Activated naive CD4-positive, alpha-beta T cell treated with anti-CD3 and anti-CD28 coated beads, Interleukin-2, amount 50 U/mL, for 16 hours (primary cell): ENCODE results near the gene TFF1.
A peak's percentile ranks its signal among the peaks of the same experiment; 100 is the strongest.

Experiments used
- DNase-seq: peaks from one replicate; pipeline ENCODE4 v3.0.0-alpha.2; 2020

TFF1 gene

DNA sequence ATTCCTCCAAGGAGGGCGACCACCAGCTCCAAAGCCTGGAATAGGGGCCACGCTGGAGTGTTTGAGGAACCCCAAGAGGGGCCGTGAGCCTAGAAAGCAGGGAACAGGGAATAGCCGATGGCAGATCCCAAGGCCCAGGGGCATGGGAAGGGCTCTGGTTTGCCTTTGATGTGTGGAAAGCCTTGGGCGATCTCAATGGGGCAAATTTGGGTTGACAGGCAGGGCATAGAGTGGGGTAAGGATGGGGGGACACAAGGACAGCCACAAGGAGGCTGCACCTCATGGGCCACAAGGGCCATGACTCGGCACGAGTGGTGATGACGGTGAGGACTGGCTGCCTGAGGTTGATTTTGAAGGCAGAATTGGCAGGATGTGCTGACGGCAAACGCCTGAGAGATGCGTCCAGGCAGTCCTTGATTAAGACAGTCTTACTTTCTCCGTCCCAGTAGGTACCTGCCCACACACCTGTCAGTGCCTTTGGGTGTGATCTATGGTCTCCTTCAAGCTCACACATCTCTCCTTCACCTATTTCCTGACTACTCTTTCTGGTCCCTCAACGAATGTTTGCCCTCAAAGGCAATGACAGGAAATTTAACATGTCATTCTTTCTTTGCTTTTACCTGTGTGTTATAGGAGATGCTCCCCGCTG is 31.5 kb upstream of the TFF1 start:
- peak; percentile 17 for DNase-seq

DNA sequence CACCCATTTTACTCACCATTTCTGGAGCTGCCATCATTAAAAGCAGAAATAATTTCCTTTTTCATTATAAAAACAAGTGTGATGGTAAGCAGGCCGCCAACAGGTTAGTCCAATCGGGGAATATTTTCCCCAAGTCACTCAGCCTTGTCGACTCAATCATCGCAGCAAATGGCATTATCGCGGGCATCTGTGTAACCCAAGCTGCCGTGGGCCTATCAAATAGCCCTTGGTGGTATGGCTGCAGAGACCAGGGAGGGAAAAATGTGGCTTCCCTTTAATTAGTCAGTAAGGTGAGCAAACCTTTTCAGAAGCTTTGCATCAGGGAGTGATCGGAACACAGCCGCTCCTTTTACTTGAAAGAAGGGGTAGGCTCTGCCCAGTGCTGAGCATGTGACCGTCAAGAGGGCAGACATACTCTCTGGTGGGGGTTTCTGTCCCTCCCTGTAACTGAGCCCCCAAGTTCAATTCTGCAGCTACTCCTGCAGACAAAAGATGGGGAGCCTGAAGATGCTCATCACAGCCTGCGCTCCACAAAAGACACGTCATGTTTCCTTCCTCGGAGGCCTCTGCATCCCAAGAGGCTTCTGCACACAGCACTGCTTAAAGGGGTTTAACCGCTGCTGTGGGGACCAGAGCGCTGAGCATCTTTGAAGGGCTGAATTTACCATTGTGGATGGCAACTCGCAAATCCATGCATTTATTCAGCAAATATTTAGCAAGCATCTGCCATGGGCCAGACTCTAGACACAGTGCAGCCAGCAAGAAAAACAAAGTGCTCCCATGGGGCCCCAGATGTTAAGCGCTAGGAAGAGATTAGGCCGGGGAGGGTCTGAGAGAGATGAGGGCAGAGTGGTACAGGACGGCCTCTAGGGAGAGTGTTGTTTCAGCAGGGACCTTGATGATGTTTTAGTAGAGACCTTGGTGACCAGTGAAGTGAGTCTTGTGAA is 30.7 kb upstream of the TFF1 start:
- peak; percentile 3 for DNase-seq

GRCh38 chr21:42395905-42396651 is 29.7 kb upstream of the TFF1 start, which contains the start of gene TMPRSS3:
Gene TMPRSS3, minus strand, starts transcription at chr21:42396052. Its CDS starts 635 bp downstream, at chr21:42395417.
- no peak for DNase-seq

DNA sequence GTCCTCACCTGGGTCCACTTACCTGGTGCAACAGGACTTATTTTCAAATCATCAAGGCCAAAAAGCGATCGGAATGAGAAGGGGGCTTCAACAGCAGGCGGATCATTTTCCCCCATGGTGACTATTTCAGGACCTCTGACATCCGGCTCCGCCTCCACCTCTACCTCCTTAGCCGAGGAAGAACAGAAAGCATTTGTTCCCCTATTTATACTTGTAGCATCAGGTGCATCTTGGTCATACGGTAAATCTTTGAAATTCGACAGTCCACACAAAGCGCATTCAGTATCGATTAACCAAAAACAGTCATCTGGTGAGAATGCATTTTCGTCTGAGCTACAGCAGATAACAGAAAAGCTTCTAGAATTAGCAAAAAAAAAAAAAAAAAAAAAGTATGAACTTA is 29.0 kb upstream of the TFF1 start:
- no peak for DNase-seq

DNA sequence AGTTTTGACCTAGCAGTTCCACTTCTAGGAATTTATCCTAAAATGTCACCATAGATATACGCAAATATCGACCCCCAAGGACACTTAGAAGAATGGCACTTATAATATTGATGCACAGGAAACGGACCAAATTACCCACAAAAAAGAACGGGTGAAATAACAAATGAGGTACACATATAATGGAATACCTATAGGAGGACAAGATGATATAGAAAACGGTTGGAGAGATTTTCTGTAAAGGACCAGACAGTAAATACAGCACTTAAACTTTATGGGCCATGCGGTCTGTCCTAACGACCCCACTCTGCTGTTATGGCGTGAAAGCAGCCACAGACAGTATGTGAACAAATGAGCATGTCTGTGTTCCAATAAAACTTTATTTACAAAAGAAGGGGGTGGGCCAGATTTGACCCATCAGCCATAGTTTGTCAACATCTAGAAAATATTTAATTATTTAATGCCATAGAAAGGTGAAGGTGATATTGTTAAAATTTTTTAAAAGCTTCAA is 27.2 kb upstream of the TFF1 start:
- DNase-seq: no peak

DNA sequence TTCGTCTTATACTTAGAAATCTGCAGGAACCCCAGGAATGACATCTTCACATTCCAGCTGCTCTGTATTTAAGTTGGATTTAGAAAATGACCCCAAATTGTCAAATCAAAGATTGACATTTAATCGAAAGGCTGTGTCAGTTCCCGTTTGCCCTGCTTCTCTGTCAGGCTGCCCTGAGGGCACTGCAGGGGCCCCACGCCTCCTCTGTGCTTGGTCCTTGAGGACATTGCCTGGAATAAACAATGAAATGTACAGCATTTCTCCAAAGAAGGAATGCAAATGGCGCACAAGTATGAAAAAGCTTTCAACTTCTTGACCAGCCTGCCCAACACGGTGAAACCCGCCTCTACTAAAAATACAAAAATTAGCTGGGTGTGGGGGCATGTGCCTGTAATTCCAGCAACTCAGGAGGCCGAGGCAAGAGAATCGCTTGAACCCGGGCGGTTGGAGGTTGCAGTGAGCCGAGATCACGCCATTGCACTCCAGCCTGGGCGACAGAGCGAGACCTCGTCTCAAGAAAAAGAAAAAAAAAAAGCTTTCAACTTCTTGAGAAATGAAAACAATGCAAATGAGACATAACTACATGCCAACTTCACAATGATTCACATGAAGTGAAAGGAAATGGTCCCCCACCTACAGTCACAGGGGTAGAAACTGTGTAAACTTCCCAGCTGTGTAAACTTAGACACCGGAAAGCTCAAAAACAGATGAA is 26.6 kb upstream of the TFF1 start:
- DNase-seq: no peak

- DNase-seq: no peak
Observed at GRCh38 chr21:42391297-42391696, 25.0 kb upstream of the TFF1 start.

DNA sequence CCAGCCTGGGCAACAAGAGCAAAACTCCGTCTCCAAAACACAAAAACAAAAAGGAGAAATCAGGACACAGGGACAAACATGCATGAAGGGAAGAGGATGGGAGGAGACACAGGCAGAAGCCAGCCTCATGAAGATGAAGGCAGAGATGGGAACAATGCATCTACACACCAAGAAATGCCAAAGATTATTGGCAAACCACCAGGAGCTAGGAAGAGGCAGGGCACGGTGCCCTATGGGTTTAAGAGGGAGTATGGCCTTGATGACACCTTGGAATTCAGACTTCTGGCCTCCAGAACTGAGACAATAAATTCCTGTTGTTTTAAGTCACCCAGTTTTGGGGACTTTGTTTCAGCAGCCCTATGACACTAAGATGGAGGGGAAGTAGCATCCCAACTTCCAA is 24.4 kb upstream of the TFF1 start:
- no peak for DNase-seq

- no peak for DNase-seq
Observed at GRCh38 chr21:42390193-42390592, 23.9 kb upstream of the TFF1 start.

- DNase-seq: no peak
Observed at GRCh38 chr21:42389449-42389835, 23.1 kb upstream of the TFF1 start.

DNA sequence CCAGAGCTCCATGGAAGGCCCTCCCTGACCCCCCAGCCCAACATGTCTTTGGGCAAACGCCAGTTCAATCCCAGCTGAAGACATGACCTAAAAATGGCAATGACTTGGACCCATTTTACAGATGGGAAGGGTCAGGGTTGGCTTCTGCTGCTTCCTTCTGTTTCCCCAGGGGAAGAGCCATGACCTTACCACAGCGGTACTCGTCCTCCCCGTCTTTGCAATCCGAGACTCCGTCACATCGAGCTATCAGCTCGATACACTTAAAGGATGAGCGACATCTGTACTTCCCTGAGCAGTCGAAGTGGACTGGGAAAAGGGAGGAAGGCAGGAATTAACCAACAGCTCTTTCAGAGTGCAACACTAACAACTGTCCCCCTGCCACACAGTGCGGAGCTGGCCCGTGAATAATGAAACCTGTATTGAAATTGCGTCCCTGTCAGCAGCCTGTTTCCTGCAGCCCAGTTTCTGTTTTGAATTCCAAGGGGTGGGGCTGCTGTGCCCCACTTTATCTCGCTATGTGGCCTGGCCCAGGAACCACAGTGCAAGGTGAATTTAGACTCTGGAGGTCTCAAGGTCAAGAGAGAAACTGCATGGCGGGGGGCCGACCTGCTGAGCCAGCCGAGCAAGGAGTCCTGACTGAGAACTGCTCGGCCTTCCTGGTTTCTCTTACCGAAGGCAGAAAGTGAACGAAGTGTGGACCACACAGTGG is 22.6 kb upstream of the TFF1 start:
- no peak for DNase-seq

DNA sequence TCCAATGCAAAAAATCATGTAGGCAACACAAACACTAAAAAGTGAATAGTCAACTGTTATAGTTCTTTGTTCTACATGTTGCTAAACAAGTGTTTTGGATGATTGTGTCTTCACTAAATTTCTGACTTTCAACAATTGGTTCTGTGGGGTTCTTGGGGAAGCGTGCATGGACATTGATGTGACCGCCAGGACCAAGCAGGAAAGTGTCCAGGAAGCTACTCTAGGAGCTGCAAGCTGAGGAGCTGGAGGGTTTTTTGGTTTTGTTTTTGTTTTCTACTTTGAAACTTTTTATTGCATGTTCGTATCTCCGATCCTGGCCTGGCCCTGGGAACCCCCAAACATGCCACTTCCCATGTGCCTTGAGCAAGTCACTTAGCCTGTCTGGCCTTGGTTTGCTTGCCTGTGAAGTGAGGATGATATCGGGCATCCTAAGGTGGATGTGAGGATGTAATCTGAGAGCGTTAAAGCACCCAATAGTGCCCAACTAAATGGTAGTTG is 21.6 kb upstream of the TFF1 start:
- DNase-seq: no peak

DNA sequence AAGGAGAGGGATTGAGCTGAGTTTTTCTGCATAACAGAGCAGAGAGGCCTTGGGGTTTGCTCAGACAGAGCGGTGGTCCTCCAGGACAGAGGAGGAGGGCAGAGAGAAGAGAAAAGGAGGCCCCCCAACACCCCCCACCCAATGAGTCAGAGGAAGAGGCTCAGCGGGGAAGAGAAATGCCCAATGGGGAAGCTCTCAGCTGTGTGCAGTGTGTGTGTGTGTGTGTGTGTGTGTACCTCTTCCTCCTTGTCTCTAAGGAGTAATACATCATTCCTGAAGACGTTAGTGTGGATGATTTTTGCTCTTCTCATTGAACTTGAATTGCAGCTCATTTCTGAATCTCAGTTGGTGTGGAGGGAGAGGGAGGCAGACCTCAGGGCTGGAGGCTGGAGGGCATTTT is 20.8 kb upstream of the TFF1 start:
- no peak for DNase-seq

DNA sequence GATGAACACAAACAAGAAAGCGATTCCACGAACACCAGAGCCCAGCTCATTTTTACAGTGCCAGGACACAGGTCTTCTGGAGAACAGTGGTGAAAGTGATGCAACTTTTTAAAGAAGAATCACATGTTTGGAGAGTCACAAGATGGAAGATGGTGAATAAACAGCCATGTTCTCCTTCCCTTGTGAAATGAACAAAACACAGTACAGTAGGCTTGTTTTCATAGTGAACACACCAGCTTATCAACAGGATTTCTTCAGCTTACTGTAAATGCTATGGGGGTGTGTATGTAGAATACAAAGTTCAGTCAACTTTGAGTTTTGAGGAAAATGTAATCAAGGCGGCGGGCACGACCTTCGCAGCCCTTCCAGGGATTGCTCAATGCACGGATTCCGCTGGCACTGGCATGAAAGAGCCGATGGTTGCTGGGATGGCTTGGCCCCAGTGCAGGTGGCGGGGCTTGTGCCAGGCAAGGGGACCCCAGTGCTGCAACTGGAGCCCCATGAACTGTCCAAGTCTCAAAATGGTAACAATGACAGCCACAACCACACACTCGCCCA is 19.8 kb upstream of the TFF1 start:
- no peak for DNase-seq

DNA sequence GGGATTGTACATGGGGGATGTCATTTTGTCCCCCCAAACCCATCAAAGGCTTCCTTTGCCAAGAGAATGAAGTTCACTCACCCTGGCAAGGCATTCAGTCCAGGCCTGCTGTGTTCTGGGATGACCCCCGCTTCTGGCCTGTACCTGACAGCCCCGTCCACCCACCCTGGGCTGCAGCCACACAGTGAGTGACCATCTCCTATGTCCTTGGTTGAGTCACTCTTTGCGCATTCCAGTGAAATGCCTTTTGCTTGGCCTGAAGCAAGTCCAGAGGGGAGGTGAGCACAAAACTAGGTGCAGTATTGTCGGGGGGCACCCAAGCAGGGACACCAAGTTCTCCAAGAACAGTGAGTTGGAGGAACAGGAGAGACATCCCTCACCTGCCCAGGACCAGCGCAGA is 19.3 kb upstream of the TFF1 start:
- no peak for DNase-seq

DNA sequence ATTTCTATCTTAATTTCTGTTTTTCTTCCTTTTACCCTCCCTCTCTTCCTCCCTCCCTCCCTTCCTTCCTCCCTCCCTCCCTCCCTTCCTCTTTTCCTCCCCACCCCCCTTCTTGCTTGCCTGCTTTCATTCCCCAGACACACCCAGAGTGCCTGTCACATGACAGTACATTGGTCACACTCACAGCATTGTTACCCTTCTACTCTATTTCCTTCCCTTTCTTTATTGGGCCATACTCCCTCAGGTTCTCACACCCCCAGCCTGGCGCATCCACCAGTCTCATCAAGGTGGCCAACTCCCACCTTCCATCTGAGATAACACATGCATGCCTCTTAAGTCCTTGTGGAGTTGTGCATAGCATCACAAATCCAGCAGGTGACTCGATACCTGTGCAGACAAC is 18.7 kb upstream of the TFF1 start:
- no peak for DNase-seq

- DNase-seq: no peak
Observed at GRCh38 chr21:42384156-42384945, 18.0 kb upstream of the TFF1 start.

- DNase-seq: no peak
Observed at GRCh38 chr21:42383331-42383730, 17.0 kb upstream of the TFF1 start.

DNA sequence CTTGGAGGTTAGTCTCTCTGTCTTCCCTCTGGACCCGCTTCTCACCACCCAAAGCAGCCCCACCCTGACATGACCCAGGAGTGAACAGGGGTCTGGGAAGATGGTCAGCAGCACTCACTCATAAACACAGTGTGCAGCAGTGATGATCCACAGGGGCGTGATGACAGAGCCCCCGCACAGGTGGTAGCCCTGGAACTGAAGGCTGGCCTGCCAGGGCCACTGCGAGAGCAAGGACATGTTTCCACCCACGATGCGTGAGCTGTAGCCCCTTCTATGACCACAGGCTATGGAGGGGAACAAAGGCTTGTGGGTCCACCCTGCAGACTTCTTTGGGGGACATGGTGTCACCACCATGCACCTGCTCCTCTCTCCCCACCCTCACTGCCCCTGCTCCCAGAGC is 16.6 kb upstream of the TFF1 start:
- no peak for DNase-seq

DNA sequence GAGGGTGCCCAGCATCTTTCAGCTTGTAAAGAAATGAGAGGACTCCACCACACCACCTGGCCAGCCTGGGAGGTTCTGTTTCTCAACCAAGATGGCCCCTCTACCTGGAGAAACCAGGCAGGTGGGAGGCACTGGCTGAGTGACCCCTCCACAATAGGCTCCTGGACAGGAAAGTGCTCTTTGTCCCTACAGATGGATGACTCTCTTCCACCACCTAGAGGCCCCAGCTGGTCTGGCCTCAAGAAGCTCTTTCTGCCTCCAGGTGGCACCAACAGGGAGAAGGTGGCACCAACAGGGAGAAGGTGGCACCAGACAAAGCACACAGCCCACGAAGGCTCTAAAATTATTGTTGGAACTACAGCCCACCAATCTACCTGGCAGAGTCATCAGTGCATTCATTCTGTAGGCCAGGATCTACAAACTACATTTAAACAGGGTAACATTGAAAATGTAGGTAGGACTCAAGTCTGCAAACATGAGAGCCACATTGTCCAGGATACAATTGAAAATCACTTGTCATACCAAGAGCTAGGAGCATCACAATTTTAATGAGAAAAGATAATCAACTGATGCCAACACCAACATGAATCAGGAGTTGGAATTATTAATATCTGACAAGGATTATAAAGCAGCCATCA is 15.1 kb upstream of the TFF1 start:
- DNase-seq: no peak
